ENCODE measurements around the gene ADM2.

ADM2 gene

GRCh38 chr22:50441428-50441993, 39.8 kb upstream of the ADM2 start:
- no peak for TF ChIP-seq CTCF (IDR thresholded peaks at IDR 0.05; ENCODE audit: low read depth, low read length)
- DNase-seq (ENCODE audit: low read depth, low spot score) = no peak
- in situ Hi-C loops (cut with HindIII; ENCODE audit: low sequenced_read_pairs) = no loop called here
- H3K4me3 ChIP-seq (ENCODE audit: low read depth, low read length) = no peak overlapping the region

- DNase-seq (ENCODE audit: low read depth, low spot score) = no peak
- in situ Hi-C loops (cut with HindIII; ENCODE audit: low sequenced_read_pairs) = no loop called here
- no peak for TF ChIP-seq CTCF (IDR thresholded peaks at IDR 0.05; ENCODE audit: low read depth, low read length)
- no peak overlapping the region for H3K4me3 ChIP-seq (ENCODE audit: low read depth, low read length)
Measured at GRCh38 chr22:50443197-50443596, 38.1 kb upstream of the ADM2 start.

- in situ Hi-C loops (cut with HindIII; ENCODE audit: low sequenced_read_pairs) = no loop called here
- DNase-seq (ENCODE audit: low read depth, low spot score) = no peak
- H3K4me3 ChIP-seq (ENCODE audit: low read depth, low read length) = no peak overlapping the region
- TF ChIP-seq CTCF (IDR thresholded peaks at IDR 0.05; ENCODE audit: low read depth, low read length) = no peak
Measured at GRCh38 chr22:50443801-50444625, 37.3 kb upstream of the ADM2 start.

GRCh38 chr22:50444663-50445062, 36.7 kb upstream of the ADM2 start:
- no peak overlapping the region for H3K4me3 ChIP-seq (ENCODE audit: low read depth, low read length)
- DNase-seq (ENCODE audit: low read depth, low spot score) = peak; percentile 75
- no peak for TF ChIP-seq CTCF (IDR thresholded peaks at IDR 0.05; ENCODE audit: low read depth, low read length)
- in situ Hi-C loops (cut with HindIII; ENCODE audit: low sequenced_read_pairs) = no loop called here

GRCh38 chr22:50445071-50445879, 36.1 kb upstream of the ADM2 start:
- no peak for TF ChIP-seq CTCF (IDR thresholded peaks at IDR 0.05; ENCODE audit: low read depth, low read length)
- no peak for DNase-seq (ENCODE audit: low read depth, low spot score)
- in situ Hi-C loops (cut with HindIII; ENCODE audit: low sequenced_read_pairs) = no loop called here
- no peak overlapping the region for H3K4me3 ChIP-seq (ENCODE audit: low read depth, low read length)

- in situ Hi-C loops (cut with HindIII; ENCODE audit: low sequenced_read_pairs) = no loop called here
- TF ChIP-seq CTCF (IDR thresholded peaks at IDR 0.05; ENCODE audit: low read depth, low read length) = no peak
- no peak overlapping the region for H3K4me3 ChIP-seq (ENCODE audit: low read depth, low read length)
- DNase-seq (ENCODE audit: low read depth, low spot score) = no peak
Measured at GRCh38 chr22:50445880-50446707, 35.2 kb upstream of the ADM2 start.
